CD1c-positive myeloid dendritic cell (primary cell): ENCODE measurements around the gene HERC3.

ENCODE experiments used
- DNase-seq: peaks from one replicate; pipeline ENCODE4 v3.0.0-alpha.2; 2016; ENCODE audit errors: extremely low spot score

The HERC3 gene

DNA sequence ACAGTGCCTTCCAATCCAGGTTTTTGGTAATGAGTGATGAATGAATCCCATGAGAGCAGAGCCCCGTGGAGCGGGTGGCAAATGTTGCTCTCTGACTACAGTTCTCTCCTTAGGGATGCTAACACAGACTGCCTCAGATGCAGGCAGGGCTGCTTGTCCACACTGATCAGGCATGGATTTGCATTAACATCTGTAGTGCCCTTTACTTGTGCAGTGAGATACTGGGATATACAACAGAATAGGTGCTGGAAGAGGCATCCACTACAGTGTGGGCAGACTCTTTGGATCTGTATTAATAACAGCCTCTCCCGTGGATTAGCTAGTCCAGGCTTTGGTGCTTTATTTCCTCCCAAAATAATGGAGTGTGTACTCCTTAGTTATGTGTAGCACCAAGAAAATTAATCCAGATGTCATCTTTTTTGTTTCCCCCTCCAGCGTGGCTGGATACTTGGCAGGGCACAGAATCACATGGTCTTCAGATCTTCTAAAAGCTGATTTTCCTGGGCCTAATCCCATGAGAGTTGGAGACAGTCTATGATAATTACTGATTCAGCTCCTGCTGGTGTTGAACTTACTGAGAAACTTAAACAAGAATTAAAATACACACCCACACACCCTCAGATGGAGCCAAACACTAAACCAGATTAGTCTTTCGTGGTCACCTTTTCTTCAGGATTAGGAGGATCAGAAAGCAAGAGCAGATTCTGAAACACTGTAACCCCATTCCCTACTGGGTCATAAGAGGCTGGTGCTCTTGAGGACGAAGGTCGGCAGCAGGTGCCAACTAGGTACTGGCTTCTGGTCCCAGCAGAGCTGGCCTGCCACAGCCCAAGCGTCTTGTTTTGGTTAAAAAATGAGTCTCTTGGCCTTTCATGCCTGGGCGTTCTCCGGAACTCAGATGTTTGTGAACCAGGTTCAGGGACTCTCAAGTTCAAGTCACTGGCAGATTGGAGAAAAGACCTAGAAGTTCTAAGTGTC, 128.5 kb downstream of the HERC3 start:
- DNase-seq, result no peak

DNA sequence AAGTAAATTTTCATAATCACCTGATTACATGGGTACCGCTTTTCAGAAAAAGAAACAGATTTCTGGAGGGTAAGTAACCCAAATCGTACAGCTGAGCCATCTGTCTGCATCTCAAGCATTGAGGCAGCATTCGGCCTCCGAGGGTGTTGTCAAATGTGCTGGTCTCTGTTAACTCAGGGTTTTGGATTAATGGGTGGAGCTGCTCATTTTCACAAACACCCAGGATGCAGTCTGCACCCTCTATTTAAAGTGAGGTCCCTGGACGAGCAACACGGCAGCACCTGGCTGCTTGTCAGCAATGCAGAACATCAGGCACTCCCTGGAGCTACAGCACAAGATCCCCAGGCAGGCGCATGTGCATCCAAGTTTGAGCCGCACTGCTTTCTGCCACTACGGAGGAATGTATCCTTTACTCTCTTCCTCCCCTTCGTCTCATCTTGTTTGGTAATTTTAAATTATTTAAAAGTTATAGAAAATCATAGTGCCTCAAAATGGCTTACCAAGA, 130.0 kb downstream of the HERC3 start:
- DNase-seq, result no peak

DNA sequence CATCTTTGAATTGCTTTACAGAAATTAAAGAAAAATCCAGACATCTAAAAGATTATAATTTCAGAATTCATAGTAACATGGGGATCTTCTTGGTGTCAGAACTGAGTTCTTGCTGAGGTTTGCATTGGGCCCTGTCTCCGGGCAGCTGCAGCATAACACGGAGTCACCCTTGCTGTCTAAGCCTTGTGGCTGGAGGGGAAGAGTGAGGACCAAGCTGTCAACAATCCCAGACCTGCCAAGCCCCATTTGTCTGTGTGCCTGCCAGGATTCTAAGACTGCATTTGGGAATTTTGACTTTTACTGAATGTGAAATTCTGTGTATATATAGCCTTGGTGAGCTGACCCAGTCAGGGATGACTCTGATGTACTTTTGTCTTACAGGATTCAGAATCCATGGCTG, 130.5 kb downstream of the HERC3 start:
- no peak for DNase-seq

DNA sequence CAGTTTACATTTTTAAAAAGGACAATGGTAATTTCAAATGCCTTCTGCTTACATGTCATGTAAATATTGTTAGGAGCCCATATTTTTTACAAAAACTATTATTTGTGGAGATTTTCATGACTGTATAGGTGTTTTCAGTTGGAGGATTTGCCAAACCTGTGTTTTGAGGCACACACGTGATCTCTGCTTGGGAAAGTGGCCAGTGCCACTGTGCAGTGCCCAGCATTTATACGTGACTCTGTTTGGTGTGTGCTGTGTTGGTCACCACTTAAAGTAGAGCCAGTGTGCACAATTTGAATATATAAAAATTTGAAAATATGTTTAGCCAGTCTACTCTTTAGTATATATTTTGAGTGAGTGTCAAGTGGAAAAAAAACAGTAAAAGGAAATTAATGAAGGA, 132.1 kb downstream of the HERC3 start:
- DNase-seq, result no peak

DNA sequence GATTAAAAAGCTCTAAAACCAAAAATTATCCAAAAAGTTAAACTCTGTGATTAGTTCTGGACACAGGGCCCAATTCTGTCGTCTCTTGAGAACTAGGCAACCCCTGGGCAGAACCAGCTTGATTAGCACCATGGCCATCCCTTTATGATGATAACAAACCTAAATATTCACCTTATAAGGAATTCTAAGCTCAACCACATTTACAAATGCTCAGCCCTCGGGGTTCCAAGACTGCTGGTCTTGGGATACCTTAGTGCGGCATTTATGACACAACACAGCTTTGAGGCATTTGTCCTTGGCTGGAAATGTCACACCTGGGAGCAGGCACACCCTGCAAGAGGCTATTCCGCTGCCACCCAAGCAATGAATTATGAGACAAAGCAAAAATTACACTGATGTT, 132.9 kb downstream of the HERC3 start:
- no peak for DNase-seq

DNA sequence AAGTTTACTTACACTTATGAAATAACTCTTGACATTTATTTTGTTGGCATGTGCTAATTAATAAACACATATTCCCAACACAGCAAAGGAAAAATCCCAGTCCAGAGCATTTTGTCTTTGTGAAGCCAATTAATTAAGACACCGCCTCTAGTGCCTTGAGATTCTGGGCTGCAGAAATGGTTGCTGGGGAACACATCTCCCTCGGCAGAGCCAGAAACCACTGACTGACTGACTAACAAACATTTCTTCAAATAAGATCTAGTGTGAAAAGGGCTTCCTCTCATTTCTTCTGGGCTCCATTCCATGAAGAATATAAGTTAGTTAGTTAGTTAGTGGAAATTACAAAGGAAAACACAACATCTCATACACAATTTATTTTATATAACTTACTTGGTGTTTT, 133.7 kb downstream of the HERC3 start:
- DNase-seq, result no peak

DNA sequence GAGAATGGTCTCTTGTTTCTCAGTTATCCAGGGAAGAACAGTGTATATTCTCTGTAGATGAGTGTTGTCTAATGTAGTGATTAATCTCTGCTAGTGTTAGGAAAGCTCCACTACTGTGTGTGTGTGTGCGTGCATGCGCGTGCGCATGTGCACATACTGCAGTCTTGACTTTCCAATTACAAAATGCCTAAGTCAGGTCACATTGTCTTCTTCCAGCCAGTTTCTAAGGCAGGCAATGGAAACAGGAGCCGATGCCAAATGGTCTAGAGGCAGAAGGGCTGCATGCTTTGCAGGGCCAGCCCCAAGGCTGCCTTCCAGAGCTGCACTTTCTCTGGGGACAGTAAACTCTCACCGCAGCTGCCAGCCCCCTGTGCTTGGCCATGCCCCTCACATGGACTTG, 135.9 kb downstream of the HERC3 start:
- DNase-seq, result no peak

DNA sequence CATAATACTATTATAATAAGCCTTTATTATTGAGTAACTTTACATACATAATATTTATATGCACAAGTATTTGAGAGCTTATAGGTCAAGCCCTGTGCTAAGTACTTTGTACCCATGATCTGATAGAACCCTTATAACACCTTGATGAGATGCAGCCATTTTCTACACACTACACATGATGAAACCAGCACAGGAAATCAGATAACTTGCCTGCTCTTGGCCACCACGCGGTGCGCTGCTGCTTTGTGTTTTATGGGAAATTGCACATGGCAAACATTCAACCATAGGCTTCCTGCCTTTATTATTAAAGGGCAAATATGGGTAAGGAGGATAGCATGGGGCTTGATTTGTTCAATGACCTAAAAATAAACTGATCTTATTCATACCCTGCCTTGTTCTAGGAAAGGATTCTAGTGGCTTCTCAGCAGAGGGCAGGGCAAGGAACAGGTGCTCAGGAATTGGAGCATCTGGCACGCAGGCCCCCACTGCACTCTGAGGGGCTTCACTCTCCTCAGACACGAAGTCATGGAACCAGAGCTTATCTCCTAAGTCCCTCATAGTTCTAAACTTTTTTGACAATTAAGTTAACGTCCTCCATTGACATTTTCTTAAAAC, 137.0 kb downstream of the HERC3 start:
- no peak for DNase-seq

DNA sequence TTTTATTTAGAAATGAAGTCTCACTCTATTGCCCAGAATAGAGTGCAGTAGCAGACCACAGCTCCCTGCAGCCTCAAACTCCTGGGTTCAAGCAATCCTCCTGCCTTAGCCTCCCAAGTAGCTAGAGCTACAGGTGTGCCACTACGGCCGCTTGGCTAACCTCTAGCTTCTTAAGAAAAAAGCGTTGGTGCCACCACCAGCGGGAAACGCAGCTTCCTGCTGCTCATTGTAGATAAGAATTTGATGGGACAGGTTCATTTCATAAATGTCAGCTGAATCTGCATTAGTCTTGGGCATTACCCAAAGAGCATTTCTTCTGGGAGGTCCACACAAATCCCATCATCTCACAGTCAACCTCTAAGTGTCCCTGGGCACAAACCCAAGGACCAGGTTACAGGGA, 138.5 kb downstream of the HERC3 start:
- no peak for DNase-seq

DNA sequence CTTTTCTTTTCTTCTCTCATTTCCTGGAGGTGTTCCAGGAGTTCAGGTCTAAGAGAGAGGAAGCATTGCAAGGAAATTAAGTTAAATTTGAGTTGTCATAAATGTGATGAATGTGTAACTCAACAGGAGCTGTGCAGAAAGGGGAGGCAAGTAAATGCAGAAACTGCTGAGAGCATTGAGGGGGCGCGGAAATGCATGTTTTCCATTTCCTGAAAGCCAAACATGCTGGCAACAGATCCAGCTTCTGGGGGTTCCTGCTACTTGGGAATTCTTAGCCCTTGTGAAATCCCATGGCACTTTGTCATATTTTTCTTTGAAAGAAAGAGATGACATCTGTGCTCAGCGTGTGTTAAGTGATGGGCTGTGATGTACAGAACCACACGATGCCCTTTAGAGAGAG, 139.1 kb downstream of the HERC3 start:
- no peak for DNase-seq

DNA sequence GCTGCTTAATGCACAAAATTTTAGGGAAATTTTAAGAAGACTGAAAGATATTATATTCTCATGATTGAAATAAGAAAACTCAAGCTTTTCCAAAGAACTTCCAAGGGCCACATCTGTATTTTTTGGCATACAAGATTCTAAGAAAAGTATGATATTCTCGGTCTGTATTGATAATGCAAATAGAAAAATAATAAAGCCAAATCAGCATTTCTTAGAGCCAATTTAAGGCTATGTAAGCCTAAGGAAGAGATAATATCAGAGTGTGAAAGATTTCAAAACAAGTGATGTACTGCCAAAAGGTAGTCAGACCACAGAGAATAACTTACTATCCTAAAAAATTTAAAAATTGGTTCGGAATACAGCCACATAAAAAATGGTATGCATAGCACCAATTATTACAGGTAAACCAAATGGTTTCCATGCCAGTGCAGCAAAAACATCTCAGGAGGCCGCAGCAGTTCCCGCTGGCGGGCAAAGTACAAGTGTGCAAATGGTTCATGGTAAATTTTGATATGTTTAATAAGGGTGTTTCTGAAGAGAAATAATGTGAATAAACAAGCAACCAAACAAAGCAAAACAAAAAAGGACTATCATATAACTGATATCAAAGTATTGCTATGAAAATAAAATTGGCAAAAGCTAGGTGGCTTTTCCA, 140.6 kb downstream of the HERC3 start:
- no peak for DNase-seq

DNA sequence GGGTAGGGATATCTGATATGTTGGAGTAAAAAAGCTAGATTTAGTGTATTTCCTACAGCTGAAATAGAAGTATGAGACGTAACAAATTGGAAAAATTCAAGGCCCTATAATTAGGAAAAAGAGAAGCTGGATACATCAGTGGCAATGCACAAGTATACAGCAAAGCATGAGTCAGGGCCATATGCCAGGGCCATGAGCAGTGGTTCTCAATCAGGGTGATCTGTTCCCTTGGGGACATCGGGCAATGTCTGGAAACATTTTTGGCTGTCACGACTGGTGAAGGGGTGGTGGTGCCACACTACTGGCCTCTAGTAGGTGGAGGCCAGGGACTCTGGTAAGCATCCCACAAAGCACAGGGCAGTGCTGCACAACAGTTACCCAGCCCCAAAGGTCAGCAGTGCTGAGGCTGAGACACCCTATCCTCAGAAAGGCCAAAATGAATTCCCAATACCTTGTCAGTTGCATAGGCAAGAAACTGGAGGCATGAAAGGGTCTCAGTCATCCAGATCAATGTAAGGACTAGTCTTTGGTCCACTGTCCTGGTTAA, 142.2 kb downstream of the HERC3 start:
- DNase-seq, result no peak

DNA sequence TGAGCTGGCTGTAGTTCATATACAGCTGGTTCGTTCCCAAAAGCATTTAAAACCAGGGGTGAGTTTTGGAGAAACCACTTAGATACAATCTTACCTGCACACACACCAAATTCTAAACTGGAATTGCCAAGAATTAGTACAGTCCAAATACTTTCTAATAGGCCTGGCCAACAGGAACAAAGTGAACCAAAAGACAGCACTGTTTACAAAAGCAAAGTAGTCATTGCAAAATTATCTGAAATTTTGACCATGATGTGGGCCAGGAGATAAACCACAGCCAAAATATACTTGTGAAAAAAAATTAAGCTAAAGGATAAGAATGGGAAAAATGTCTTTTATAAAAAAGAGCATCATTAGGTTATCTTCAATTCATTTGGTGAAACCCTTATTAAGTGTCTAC, 143.3 kb downstream of the HERC3 start:
- no peak for DNase-seq

DNA sequence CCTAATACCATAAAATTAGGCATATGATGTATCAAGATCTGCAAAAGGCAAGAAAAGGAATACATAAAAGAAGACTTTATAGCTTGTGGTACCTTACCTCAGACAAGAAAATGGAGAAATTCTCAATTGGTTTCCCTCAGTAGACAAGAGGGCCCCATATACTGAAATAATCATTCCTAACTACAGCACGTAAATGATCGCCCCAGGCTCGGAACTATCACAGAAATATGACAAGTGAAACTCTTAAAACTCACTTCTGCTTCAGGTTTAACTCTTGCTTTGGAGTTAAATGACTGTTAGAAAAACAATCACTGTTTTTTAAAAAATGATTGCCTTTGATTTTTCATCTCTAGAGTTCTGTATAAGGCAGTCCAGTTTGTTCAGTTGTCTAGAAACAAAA, 144.0 kb downstream of the HERC3 start:
- no peak for DNase-seq

DNA sequence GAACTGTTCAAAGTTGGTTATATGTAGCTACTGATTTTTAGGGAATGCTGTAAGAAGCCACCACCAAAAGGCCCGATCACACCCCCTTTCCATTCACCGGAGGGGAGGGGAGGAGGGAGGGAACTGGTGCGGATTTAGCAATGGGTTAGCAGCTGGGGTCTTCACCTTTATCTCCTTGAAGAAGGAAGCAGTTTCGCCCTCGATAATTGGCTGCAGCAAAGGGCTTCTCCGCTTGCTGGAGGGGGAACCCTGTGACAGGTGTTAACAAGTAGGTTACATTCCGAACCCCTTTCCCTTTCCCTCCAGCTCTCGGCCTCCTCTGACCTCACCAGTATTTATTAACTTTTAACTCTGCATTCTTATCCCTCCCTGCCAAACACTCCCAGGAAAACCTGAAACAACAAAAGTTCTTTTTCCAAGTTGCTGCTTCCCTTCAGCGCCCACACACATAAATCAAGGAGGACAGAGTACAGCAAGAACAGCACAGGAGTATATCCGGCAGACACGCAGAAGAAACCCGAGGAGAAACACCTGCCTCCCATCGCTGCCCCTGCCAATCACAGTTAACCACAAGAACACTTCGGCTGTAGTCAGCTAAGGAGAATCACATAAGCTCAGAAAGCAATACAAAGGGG, 145.1 kb downstream of the HERC3 start:
- DNase-seq, result no peak

DNA sequence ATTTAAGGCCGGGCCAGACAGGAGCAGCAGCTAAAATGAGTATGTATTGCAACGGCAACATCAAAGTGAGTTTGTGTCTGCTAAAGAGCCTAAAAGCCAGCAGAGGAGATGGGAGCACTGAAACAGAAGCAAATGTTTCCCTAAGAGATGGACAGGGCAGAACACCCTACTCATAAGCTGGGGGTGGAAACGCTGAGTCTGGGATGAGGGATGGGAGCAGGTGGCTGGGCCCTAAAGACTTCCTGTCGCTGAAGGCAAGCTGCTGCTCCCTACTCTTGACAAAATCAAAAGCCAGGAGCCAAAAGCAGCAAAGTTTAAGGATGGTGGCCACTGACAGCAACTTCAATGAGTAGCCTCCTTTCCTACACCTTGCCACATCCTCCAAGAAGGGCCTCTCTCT, 145.9 kb downstream of the HERC3 start:
- DNase-seq, result no peak

DNA sequence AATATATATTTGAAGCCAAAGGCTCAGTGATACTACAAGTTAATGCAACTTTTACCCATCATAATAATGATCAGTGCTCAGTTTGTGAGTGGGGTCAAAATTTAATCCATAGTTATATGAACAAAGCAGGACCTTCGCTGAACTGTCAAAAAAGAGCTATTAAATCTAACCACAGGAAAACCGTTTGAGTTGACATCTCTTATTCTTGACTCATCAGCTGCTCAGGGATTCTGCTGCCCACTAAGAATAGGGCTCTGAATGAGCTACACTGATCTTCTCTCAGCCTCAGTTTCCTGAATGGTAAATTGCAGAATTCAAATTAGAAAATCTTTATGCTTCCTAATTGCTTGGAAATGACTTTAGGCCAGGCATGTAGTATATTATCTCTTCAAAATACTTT, 150.3 kb downstream of the HERC3 start:
- no peak for DNase-seq

DNA sequence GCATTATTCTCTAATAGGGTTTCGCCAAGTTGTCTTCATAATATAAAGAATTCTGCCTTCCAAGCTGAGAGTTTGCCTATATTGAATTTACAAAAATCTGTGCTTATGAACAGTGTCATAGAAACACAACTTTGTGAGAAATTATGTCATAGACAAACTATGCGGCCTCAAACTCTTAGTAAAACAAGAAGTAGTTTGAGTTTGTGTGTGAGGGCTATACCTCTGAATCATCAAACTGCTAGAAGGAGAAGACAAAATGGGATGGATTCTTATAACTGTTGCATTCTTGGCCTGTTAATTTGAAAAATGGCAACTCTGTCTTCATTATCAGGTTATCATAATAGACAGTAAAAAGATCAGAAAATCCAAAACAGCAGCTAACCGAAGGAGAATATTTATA, 151.4 kb downstream of the HERC3 start:
- no peak for DNase-seq

DNA sequence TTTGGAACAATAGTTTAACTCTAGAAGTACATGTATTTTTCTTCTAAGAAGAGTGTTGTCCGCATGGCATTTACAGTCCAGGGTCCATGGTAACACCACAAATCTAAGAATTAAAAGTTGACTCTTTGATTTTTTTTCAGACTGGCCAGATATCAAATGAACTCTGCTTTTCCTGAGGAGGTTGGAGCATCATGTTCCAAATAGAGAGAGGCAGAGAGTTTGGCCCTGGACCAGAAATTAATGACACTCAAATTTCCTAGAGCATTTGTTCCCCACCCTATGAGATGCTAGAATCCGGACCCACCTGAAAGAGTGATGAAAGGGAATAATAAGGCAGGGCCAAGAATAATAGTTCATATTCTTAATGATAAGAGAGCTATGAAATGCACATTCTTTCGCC, 152.3 kb downstream of the HERC3 start:
- no peak for DNase-seq

DNA sequence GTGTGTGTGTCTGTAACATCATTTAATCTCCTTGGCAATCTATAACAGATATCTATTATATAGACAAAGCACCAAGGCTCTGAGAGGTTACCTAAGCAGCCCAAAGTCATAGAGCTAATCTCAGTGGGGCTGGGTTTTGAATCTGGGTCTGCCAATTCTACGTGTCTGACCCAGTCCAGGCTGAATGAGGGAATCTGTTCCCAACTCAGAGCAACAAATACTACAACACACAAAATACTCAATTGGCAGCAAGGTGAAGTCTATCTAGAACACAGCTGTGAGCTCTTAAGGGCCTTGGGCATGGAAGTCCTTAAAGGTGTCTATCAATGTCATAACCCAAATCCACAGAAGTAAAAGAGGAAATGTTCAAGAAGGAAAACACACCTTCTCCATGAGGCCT, 152.9 kb downstream of the HERC3 start:
- DNase-seq, result no peak

DNA sequence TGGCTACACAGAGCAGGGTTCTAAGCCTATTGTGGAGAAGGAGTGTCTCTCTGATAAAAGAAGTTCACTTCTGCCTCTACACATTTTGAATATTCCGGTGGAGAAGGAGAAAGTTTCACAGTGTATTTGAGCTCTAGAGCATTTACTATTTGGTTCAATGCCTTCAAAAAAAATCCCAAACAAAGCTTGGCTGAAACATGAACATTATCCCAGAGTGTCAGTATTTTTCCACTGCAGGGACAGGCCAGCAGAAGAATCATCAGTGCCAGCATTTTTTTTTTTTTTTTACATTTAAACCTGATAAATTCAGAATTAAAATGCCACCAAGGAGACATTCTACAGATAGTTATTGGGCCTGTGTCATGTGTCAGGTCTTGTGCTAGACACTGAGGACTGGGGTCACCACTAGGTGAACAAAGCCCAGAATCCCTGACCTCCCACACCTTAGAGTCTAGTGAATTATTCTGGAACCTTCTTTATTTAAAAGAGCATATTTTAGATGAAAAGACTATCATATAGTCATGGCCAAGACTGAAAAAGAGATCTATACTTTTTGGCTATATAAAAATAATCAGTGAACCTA, 153.4 kb downstream of the HERC3 start:
- no peak for DNase-seq

DNA sequence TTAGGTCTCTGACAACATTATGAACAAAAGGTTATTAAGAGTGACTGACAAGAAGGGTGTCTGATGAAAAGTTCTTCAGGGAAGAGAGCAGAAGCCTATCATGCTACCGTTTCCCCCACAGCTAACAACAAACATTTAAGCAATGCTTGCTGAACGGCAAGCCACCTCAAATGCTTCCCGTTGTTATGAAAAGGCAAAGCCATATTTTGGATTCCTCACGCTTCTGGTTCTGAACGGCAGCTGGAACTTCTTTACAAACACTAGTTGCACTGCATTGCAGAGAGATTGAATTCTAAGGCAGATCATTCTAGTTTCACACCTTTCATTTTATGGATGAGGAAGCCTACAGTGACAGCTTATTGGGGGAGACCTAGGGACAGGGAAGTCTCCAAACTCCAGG, 153.9 kb downstream of the HERC3 start:
- DNase-seq, result no peak
